K562 (cell line): ENCODE measurements around the gene YAP1. TPM values are rescaled to one million over a fixed set of nuclear protein-coding genes. Genes with fewer than 3 reads are reported as not detected.

Source experiments
- ATAC-seq: fragments of 200-7000 bp; cut with Tn5 transposase; 3 replicates; pipeline ENCODE4 v1.9.1; 2020; ENCODE audit warnings: moderate library complexity
- BruUV-seq: library from RNA; stranded (reverse); fragments of 400-500 nt; replicated peaks from 2 replicates; lab custom pipeline; 2021; lab: Mats Ljungman, UMichigan
- CTCF ChIA-PET: fragments of 300-600 bp; formaldehyde crosslinking; extraction: SDS; loops from one replicate; lab custom pipeline; 2021; ENCODE audit warnings: low intra/inter-chr PET ratio; lab: Yijun Ruan, JAX
- POLR2A ChIA-PET: fragments of 300-600, 350-650 bp; sonication (Branson Sonifier 250); formaldehyde crosslinking; extraction: SDS; loops from one replicate; lab custom pipeline; 2021; ENCODE audit warnings: antibody characterized with exemption, inconsistent platforms; lab: Yijun Ruan, JAX
- DNase-seq, 4 experiments: peaks; one replicate each; pipeline versions ENCODE4 v3.0.0 to v3.0.0-alpha.2; 2011 to 2018; ENCODE audit warnings: low spot score in 3 of 4, mixed read lengths in 3 of 4; ENCODE audit errors: extremely low read depth in 1 of 4
- FAIRE-seq: peaks from 2 replicates; lab custom pipeline; 2011; peaks lifted over from hg19 to GRCh38; lab: Jason Lieb, UNC
- H2AFZ ChIP-seq: 2 replicates; pipeline ENCODE4 v1.6.0; 2011; ENCODE audit warnings: low read depth, low read length, control low read depth, inconsistent platforms
- H3K27ac ChIP-seq: fragments of 200-600 bp; 3 replicates; pipeline ENCODE4 v1.8.0; 2011; ENCODE audit warnings: low read depth, mild to moderate bottlenecking, control low read depth, inconsistent platforms, low read length, moderate library complexity, mixed read lengths; ENCODE audit errors: extremely low read depth
- H3K27me3 ChIP-seq, 2 experiments: fragments of 300-600 bp in 1 of 2; 2 replicates in 1 of 2; 3 replicates in 1 of 2; pipeline versions ENCODE4 v1.6.0 to v1.8.0; 2011; ENCODE audit warnings: inconsistent platforms in 2 of 2, low read length in 2 of 2, mild to moderate bottlenecking in 1 of 2, mixed read lengths in 1 of 2, moderate library complexity in 1 of 2; ENCODE audit not compliant: control insufficient read depth in 2 of 2, insufficient read depth in 2 of 2
- H3K36me3 ChIP-seq: fragments of 300-600 bp; 3 replicates; pipeline ENCODE4 v1.8.0; 2011; ENCODE audit warnings: mild to moderate bottlenecking, low read length, inconsistent platforms; ENCODE audit not compliant: control insufficient read depth, insufficient read depth
- H3K4me1 ChIP-seq, 2 experiments: fragments of 200-600 bp in 1 of 2; replicated peaks in 1 of 2; 2 replicates in 1 of 2; 3 replicates in 1 of 2; pipeline versions ENCODE4 v1.5.1 to v1.8.0; 2011; ENCODE audit warnings: inconsistent platforms in 2 of 2, low read length in 2 of 2, mild to moderate bottlenecking in 1 of 2, mixed read lengths in 1 of 2, moderate library complexity in 1 of 2; ENCODE audit not compliant: control insufficient read depth in 2 of 2, insufficient read depth in 2 of 2
- H3K4me2 ChIP-seq: 2 replicates; pipeline ENCODE4 v1.6.1; 2011; ENCODE audit warnings: low read length, control low read depth, inconsistent platforms, mixed read lengths; ENCODE audit not compliant: insufficient read depth
- H3K4me3 ChIP-seq: fragments of 200-600 bp; sonication (generic), shearing (Covaris generic); 2 replicates; pipeline ENCODE4 v1.5.1; 2016; ENCODE audit warnings: control low read depth, inconsistent platforms
- H3K79me2 ChIP-seq: fragments of 200-600 bp; 3 replicates; pipeline ENCODE4 v1.8.0; 2011; ENCODE audit warnings: low read length, inconsistent platforms; ENCODE audit not compliant: control insufficient read depth, insufficient read depth
- H3K9ac ChIP-seq, 2 experiments: 2 replicates each; pipeline versions ENCODE4 v1.6.0 to v1.6.1; 2011; ENCODE audit warnings: low read depth in 2 of 2, low read length in 2 of 2, control low read depth in 1 of 2, inconsistent platforms in 1 of 2, mild to moderate bottlenecking in 1 of 2, mixed read lengths in 1 of 2; ENCODE audit not compliant: insufficient read depth in 1 of 2
- H3K9me1 ChIP-seq: one replicate; pipeline ENCODE4 v1.6.0; 2011; ENCODE audit warnings: inconsistent platforms, mild to moderate bottlenecking, low read length, moderate library complexity; ENCODE audit not compliant: control insufficient read depth, insufficient read depth
- H3K9me3 ChIP-seq: replicated peaks from 2 replicates; pipeline ENCODE4 v1.5.1; 2011; ENCODE audit warnings: low read depth, low read length, inconsistent platforms; ENCODE audit not compliant: control insufficient read depth, insufficient read depth
- H4K20me1 ChIP-seq: replicated peaks from 2 replicates; pipeline ENCODE4 v1.6.1; 2011; ENCODE audit warnings: low read length, inconsistent platforms, mixed read lengths; ENCODE audit not compliant: control insufficient read depth, insufficient read depth
- CREB3 ChIP-seq: fragments of 450-650 bp; conservative IDR thresholded peaks from 2 replicates; pipeline ENCODE4 v1.6.1; 2016; ENCODE audit warnings: missing genetic modification characterization, low read depth, mild to moderate bottlenecking, missing compliant biosample characterization, moderate library complexity
- CTBP1 ChIP-seq: fragments of 450-650 bp; IDR thresholded peaks from 2 replicates; pipeline ENCODE4 v1.6.1; 2016; ENCODE audit warnings: borderline replicate concordance
- ETV6 ChIP-seq, 3 experiments: fragments of 150-350 bp in 1 of 3; sonication (generic) in 1 of 3; formaldehyde crosslinking in 1 of 3; IDR thresholded peaks; 2 replicates each; pipeline versions ENCODE4 v1.6.1 to v1.8.0; 2014 to 2022; ENCODE audit warnings: borderline replicate concordance in 2 of 3, low read depth in 2 of 3, antibody characterized with exemption in 1 of 3, low read length in 1 of 3, mild to moderate bottlenecking in 1 of 3, missing genetic modification reagents in 1 of 3
- GATAD2A ChIP-seq: fragments of 450-650 bp; IDR thresholded peaks from 2 replicates; pipeline ENCODE4 v1.6.1; 2017
- GMEB1 ChIP-seq: fragments of 250-450 bp; sonication (Bioruptor Pico); IDR thresholded peaks from 2 replicates; pipeline ENCODE4 v1.4.0; 2020; ENCODE audit warnings: mild to moderate bottlenecking
- HDAC1 ChIP-seq, 2 experiments: fragments of 450-650 bp; IDR thresholded peaks; 2 replicates each; pipeline ENCODE4 v1.6.1; 2016 to 2017; ENCODE audit warnings: inconsistent platforms in 1 of 2, mild to moderate bottlenecking in 1 of 2, moderate library complexity in 1 of 2
- NFYB ChIP-seq: IDR thresholded peaks from 2 replicates; pipeline ENCODE4 v1.6.1; 2011; ENCODE audit warnings: mild to moderate bottlenecking, moderate library complexity; ENCODE audit not compliant: insufficient read length; ENCODE audit errors: extremely low read depth
- NR2C1 ChIP-seq, 2 experiments: fragments of 450-650 bp; IDR thresholded peaks; 2 replicates each; pipeline ENCODE4 v1.6.1; 2017; ENCODE audit warnings: mild to moderate bottlenecking in 2 of 2, antibody characterized with exemption in 1 of 2, inconsistent platforms in 1 of 2, missing compliant biosample characterization in 1 of 2, missing genetic modification characterization in 1 of 2
- RNF219 ChIP-seq: fragments of 250-450 bp; sonication (Bioruptor Pico); IDR thresholded peaks from 2 replicates; pipeline ENCODE4 v1.5.0; 2022; ENCODE audit warnings: mild to moderate bottlenecking
- SPI1 ChIP-seq: IDR thresholded peaks from 2 replicates; pipeline ENCODE4 v1.6.1; 2011; ENCODE audit warnings: low read depth, low read length, control low read depth, borderline replicate concordance
- SRSF1 ChIP-seq: fragments of 200-400 bp; formaldehyde crosslinking; IDR thresholded peaks from 2 replicates; pipeline ENCODE4 v1.6.1; 2017; ENCODE audit warnings: mild to moderate bottlenecking, low read depth, low read length, moderate library complexity
- TAF1 ChIP-seq: IDR thresholded peaks from 2 replicates; pipeline ENCODE4 v1.6.1; 2011; ENCODE audit warnings: mild to moderate bottlenecking, low read length, moderate library complexity; ENCODE audit not compliant: insufficient read depth, control insufficient read depth, severe bottlenecking; ENCODE audit errors: extremely low read depth
- THRA ChIP-seq: fragments of 450-650 bp; IDR thresholded peaks from 2 replicates; pipeline ENCODE4 v1.6.1; 2017; ENCODE audit warnings: mild to moderate bottlenecking, moderate library complexity
- ZKSCAN1 ChIP-seq: fragments of 150-350 bp; IDR thresholded peaks from 2 replicates; pipeline ENCODE4 v1.6.1; 2016; ENCODE audit warnings: low read depth, low read length
- ZNF311 ChIP-seq: fragments of 250-450 bp; sonication (Bioruptor Pico); IDR thresholded peaks from 2 replicates; pipeline ENCODE4 v1.4.0; 2020; ENCODE audit warnings: mild to moderate bottlenecking, moderate library complexity
- ZNF695 ChIP-seq: fragments of 450-650 bp; formaldehyde crosslinking; IDR thresholded peaks from 2 replicates; pipeline ENCODE4 v1.4.0; 2020; ENCODE audit warnings: mild to moderate bottlenecking, moderate library complexity
- WGBS: fragments of 100-300 bp; shearing (Covaris generic); methylation state at CpG from one replicate; pipeline ENCODE4 v1.1.6; 2016; ENCODE audit warnings: low coverage, mixed read lengths; ENCODE audit not compliant: insufficient coverage; ENCODE audit errors: missing lambda C conversion rate; 5-methylcytosine and 5-hydroxymethylcytosine counted together
- in situ Hi-C: fragments of 300-500 bp; cut with MboI; formaldehyde crosslinking; loops from 4 replicates; pipeline ENCODE4 v1.15.0; 2018; ENCODE audit warnings: inconsistent platforms, mixed read lengths
- intact Hi-C: fragments of 100-400 bp; cut with micrococcal nuclease; formaldehyde crosslinking; loops from 2 replicates; pipeline ENCODE4 v1.14.2; 2022
- polyA plus RNA-seq, 8 experiments: library from polyadenylated mRNA; depleted of rRNA in 4 of 8; stranded (reverse) in 5 of 8; unstranded in 3 of 8; fragments of >200 nt; fragmentation: Nextera tagmentation in 2 of 8; fragmentation: Illumina TruSeq in 1 of 8; extraction: Ambion mirVana in 2 of 8; extraction: Trizol in 1 of 8; gene quantifications; 2 replicates each; pipeline versions ENCODE4 v1.2.1 to v1.2.3, GENCODE V29; 2011 to 2014; ENCODE audit warnings: inconsistent platforms in 1 of 8, missing spikeins in 1 of 8
- total RNA-seq, 7 experiments: library from RNA; depleted of rRNA in 6 of 7; stranded (reverse); fragments of >200 nt in 6 of 7; fragmentation: Illumina TruSeq in 2 of 7; extraction: Trizol in 2 of 7; gene quantifications; 2 replicates each; pipeline versions ENCODE4 v1.2.1 to v1.2.3, GENCODE V29; 2011 to 2021; ENCODE audit warnings: low replicate concordance in 1 of 7

Gene YAP1
- total and polyA plus RNA-seq, 9 of the 15 experiments (the other 6 are each of a cell fraction or from before 2014, with no cell fraction given): 0.18 TPM; not detected in 8

GRCh38 chr11:102179371-102179770 is 69.1 kb downstream of the YAP1 start:
- no peaks in the 10 kb centered on the region for H3K4me1 ChIP-seq
- no peaks in the 10 kb centered on the region for H3K79me2 ChIP-seq
- in situ Hi-C loops (no loop called here), intact Hi-C loops (no loop called here)
- no TSS peak for BruUV-seq
- H3K4me3 ChIP-seq: no peak overlapping the region
- no peaks in the 10 kb centered on the region for H3K9me1 ChIP-seq
- no peak for FAIRE-seq
- H3K4me2 ChIP-seq: no peak overlapping the region
- H4K20me1 ChIP-seq: no peaks in the 10 kb centered on the region
- no peak overlapping the region for H3K9ac ChIP-seq
- no peaks in the 10 kb centered on the region for H3K27me3 ChIP-seq
- CTCF ChIA-PET: no interaction called here
- 2% methylated on average over 4 of the region's 4 CpGs for WGBS
- DNase-seq: no peak
- no peaks in the 10 kb centered on the region for H3K9me3 ChIP-seq
- no peak overlapping the region for H2AFZ ChIP-seq
- H3K36me3 ChIP-seq: no peaks in the 10 kb centered on the region
- no peak overlapping the region for H3K27ac ChIP-seq
- POLR2A ChIA-PET: no interaction called here
- ATAC-seq: no peak
- TF ChIP-seq ZNF695: no peak
- TF ChIP-seq CTBP1: no peak
- TF ChIP-seq ZNF311 (CRISPR knock-in tag): no peak
- TF ChIP-seq SPI1: no peak
- TF ChIP-seq GATAD2A: no peak
- no peak for TF ChIP-seq ZKSCAN1
- TF ChIP-seq TAF1: no peak
- TF ChIP-seq ETV6 (IDR thresholded peaks at IDR 0.05; ENCODE audit: borderline replicate concordance in 1 of 2, low read depth in 2 of 2, low read length in 1 of 2): no peak
- TF ChIP-seq ETV6 (CRISPR knock-in tag; IDR thresholded peaks at IDR 0.05; ENCODE audit: borderline replicate concordance): no peak
- TF ChIP-seq RNF219 (CRISPR knock-in tag): no peak
- no peak for TF ChIP-seq HDAC1 (IDR thresholded peaks at IDR 0.05)
- TF ChIP-seq NFYB: no peak
- TF ChIP-seq THRA: no peak
- TF ChIP-seq CREB3 (tag): no peak
- no peak for TF ChIP-seq SRSF1
- no peak for TF ChIP-seq NR2C1 (IDR thresholded peaks at IDR 0.05)
- TF ChIP-seq NR2C1 (tag; IDR thresholded peaks at IDR 0.05): no peak
- TF ChIP-seq GMEB1: no peak
